ENCODE data around the gene STK33.

DNA sequence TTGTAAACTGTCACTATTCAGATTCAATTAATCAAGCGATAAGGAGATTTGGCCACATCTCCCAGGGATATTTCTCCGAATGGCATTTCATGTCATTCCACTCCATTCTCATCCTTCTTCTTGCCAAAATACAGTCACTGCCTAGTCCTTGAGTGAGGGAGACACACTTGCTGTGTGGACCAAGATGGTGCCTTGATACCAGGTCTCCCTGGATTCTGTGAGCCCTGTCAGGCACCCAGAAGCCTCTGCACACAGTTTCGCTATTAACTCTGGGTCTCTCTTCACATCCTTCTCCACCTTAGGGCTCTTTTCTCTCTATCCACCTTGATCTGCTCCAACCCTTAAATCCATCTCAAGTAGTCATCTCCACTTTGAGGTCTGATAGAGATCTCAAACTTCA is 210.4 kb downstream of the STK33 start:
- no peak for TF ChIP-seq RFX1 (IDR thresholded peaks at IDR 0.05)
- no peak for TF ChIP-seq POLR2AphosphoS5 (IDR thresholded peaks at IDR 0.05; ENCODE audit: low read depth, low read length)
- TF ChIP-seq GMEB2 (CRISPR knock-in tag; IDR thresholded peaks at IDR 0.05; ENCODE audit: low read depth), result no peak
- no peak for TF ChIP-seq MBNL3 (CRISPR knock-in tag; conservative IDR thresholded peaks at IDR 0.05)
- TF ChIP-seq, protein P1, sequence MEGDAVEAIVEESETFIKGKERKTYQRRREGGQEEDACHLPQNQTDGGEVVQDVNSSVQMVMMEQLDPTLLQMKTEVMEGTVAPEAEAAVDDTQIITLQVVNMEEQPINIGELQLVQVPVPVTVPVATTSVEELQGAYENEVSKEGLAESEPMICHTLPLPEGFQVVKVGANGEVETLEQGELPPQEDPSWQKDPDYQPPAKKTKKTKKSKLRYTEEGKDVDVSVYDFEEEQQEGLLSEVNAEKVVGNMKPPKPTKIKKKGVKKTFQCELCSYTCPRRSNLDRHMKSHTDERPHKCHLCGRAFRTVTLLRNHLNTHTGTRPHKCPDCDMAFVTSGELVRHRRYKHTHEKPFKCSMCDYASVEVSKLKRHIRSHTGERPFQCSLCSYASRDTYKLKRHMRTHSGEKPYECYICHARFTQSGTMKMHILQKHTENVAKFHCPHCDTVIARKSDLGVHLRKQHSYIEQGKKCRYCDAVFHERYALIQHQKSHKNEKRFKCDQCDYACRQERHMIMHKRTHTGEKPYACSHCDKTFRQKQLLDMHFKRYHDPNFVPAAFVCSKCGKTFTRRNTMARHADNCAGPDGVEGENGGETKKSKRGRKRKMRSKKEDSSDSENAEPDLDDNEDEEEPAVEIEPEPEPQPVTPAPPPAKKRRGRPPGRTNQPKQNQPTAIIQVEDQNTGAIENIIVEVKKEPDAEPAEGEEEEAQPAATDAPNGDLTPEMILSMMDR (CRISPR knock-in tag; IDR thresholded peaks at IDR 0.05), result no peak
- TF ChIP-seq POLR2A (IDR thresholded peaks at IDR 0.05; ENCODE audit: insufficient read depth in 1 of 2, low read depth in 2 of 2, low read length in 2 of 2), result no peak
- TF ChIP-seq HDAC6 (IDR thresholded peaks at IDR 0.05; ENCODE audit: low read depth, low read length), result no peak
- no peak for TF ChIP-seq ZNF138 (CRISPR knock-in tag; IDR thresholded peaks at IDR 0.05; ENCODE audit: low read depth)
- TF ChIP-seq NFIC (IDR thresholded peaks at IDR 0.05; ENCODE audit: low read length), result no peak
- TF ChIP-seq CHD4 (IDR thresholded peaks at IDR 0.05; ENCODE audit: borderline replicate concordance, low read length), result no peak
- TF ChIP-seq ZNF644 (CRISPR knock-in tag; IDR thresholded peaks at IDR 0.05; ENCODE audit: low read depth), result no peak
- TF ChIP-seq JUND (CRISPR knock-in tag; IDR thresholded peaks at IDR 0.05), result no peak
- no peak for TF ChIP-seq ZNF788 (CRISPR knock-in tag; IDR thresholded peaks at IDR 0.05; ENCODE audit: borderline replicate concordance)
- TF ChIP-seq REST (IDR thresholded peaks at IDR 0.05; ENCODE audit: borderline replicate concordance in 1 of 2, low read depth in 1 of 2, low read length in 2 of 2), result no peak
